BJ (cell line): ENCODE data around the gene ADAMTS17. TPM values are rescaled to one million over a fixed set of nuclear protein-coding genes. Genes with fewer than 3 reads are reported as not detected.

Source experiments
- CTCF ChIA-PET: fragments of 350-600 bp; formaldehyde crosslinking; extraction: SDS; loops from one replicate; lab custom pipeline; 2021; ENCODE audit warnings: antibody characterized with exemption, inconsistent platforms; lab: Yijun Ruan, JAX
- POLR2A ChIA-PET: fragments of 300-600 bp; sonication (Branson Sonifier 250); formaldehyde crosslinking; extraction: SDS; loops from one replicate; lab custom pipeline; 2021; ENCODE audit warnings: antibody characterized with exemption; lab: Charles Lee
- DNase-seq: peaks from one replicate; pipeline ENCODE4 v3.0.0-alpha.2; 2011; ENCODE audit warnings: low read depth
- H3K27me3 ChIP-seq: 2 replicates; pipeline ENCODE4 v1.6.0; 2011; ENCODE audit warnings: low read length; ENCODE audit not compliant: control insufficient read depth, insufficient read depth
- H3K36me3 ChIP-seq: 2 replicates; pipeline ENCODE4 v1.5.1; 2011; ENCODE audit warnings: low read length; ENCODE audit not compliant: control insufficient read depth, insufficient read depth
- H3K4me3 ChIP-seq: 2 replicates; pipeline ENCODE4 v1.5.1; 2011; ENCODE audit warnings: low read depth, mild to moderate bottlenecking, control low read depth, low read length
- CTCF ChIP-seq: IDR thresholded peaks from 2 replicates; pipeline ENCODE4 v1.5.1; 2011; ENCODE audit warnings: low read depth, mild to moderate bottlenecking, control low read depth, inconsistent platforms, low read length, moderate library complexity; ENCODE audit not compliant: insufficient read depth
- polyA plus RNA-seq: library from polyadenylated mRNA; depleted of rRNA; stranded (reverse); fragments of >200 nt; gene quantifications from 2 replicates; pipeline ENCODE4 v1.2.3, GENCODE V29; 2011

Gene ADAMTS17
- polyA plus RNA-seq, 1 experiment = not detected

- ChIA-PET CTCF (no interaction called here), POLR2A (no interaction called here)
- no peak overlapping the region for H3K4me3 ChIP-seq
- no peak for TF ChIP-seq CTCF
- no peak for DNase-seq
- H3K36me3 ChIP-seq = no peaks in the 10 kb centered on the region
- no peaks in the 10 kb centered on the region for H3K27me3 ChIP-seq
Measured at GRCh38 chr15:100171411-100171810, 170.4 kb downstream of the ADAMTS17 start.

- ChIA-PET POLR2A (no interaction called here), CTCF (no interaction called here)
- Histone ChIP-seq H3K4me3 (no peak overlapping the region), H3K27me3 (no peaks in the 10 kb centered on the region), H3K36me3 (no peaks in the 10 kb centered on the region)
- no peak for TF ChIP-seq CTCF
- DNase-seq = no peak
Measured at GRCh38 chr15:100170291-100171210, 171.2 kb downstream of the ADAMTS17 start.

- ChIA-PET CTCF (no interaction called here), POLR2A (no interaction called here)
- no peak for DNase-seq
- Histone ChIP-seq H3K4me3 (no peak overlapping the region), H3K27me3 (no peaks in the 10 kb centered on the region), H3K36me3 (no peaks in the 10 kb centered on the region)
- TF ChIP-seq CTCF = no peak
Measured at GRCh38 chr15:100169615-100170290, 172.0 kb downstream of the ADAMTS17 start.

- H3K4me3 ChIP-seq = no peak overlapping the region
- no peak for DNase-seq
- CTCF ChIA-PET = no interaction called here
- POLR2A ChIA-PET = no interaction called here
- no peaks in the 10 kb centered on the region for H3K36me3 ChIP-seq
- no peak for TF ChIP-seq CTCF
- no peaks in the 10 kb centered on the region for H3K27me3 ChIP-seq
Measured at GRCh38 chr15:100168787-100169186, 173.0 kb downstream of the ADAMTS17 start.

- Histone ChIP-seq H3K36me3 (no peaks in the 10 kb centered on the region), H3K4me3 (no peak overlapping the region), H3K27me3 (no peaks in the 10 kb centered on the region)
- no peak for TF ChIP-seq CTCF
- ChIA-PET POLR2A (no interaction called here), CTCF (no interaction called here)
- DNase-seq = no peak
Measured at GRCh38 chr15:100167884-100168375, 173.8 kb downstream of the ADAMTS17 start.
